Skeletal muscle tissue (tissue), 4 donors: Measurements from ENCODE around the gene AADAC. TPM values are rescaled to one million over a fixed set of nuclear protein-coding genes. Genes with fewer than 3 reads are reported as not detected.
"Not testable (repeated sequence)": the region's sequence is repeated elsewhere in the genome, so short reads cannot be mapped to it uniquely, and the experiment has no call there.

ENCODE experiments used
- H3K27ac ChIP-seq: one replicate; pipeline ENCODE4 v1.7.0; 2013; ENCODE audit warnings: mild to moderate bottlenecking, low read depth, low read length, inconsistent platforms
- H3K27me3 ChIP-seq, 3 donors: one replicate each; pipeline ENCODE4 v1.7.0; 2013; ENCODE audit warnings: low read length in 3 of 3; ENCODE audit not compliant: control insufficient read depth in 3 of 3, insufficient read depth in 3 of 3
- H3K36me3 ChIP-seq, 3 donors: one replicate each; pipeline ENCODE4 v1.7.0; 2013; ENCODE audit warnings: low read length in 3 of 3; ENCODE audit not compliant: control insufficient read depth in 3 of 3, insufficient read depth in 3 of 3
- H3K4me1 ChIP-seq, 3 donors: one replicate each; pipeline ENCODE4 v1.7.0; 2013; ENCODE audit warnings: low read length in 3 of 3, mild to moderate bottlenecking in 3 of 3; ENCODE audit not compliant: control insufficient read depth in 3 of 3, insufficient read depth in 3 of 3
- H3K4me3 ChIP-seq, 3 donors: one replicate each; pipeline ENCODE4 v1.7.0; 2013; ENCODE audit warnings: low read length in 3 of 3
- H3K9ac ChIP-seq, 3 donors: one replicate each; pipeline ENCODE4 v1.7.0; 2013; ENCODE audit warnings: low read length in 3 of 3, mild to moderate bottlenecking in 3 of 3, moderate library complexity in 2 of 3, low read depth in 1 of 3
- H3K9me3 ChIP-seq, 3 donors: one replicate each; pipeline ENCODE4 v1.7.0; 2013; ENCODE audit warnings: low read length in 3 of 3; ENCODE audit not compliant: control insufficient read depth in 3 of 3
- total RNA-seq: library from RNA; depleted of rRNA; stranded (reverse); fragments of >200 nt; gene quantifications from one replicate; pipeline ENCODE4 v1.2.3, GENCODE V29; 2014
- donor health status: Osteomylitis.

AADAC gene
- total RNA-seq, 1 donor from 2014 or later: 1.6 TPM

GRCh38 chr3:151866711-151867410 lies 52.9 kb downstream of the AADAC start:
- Histone ChIP-seq H3K27ac (no peak overlapping the region), H3K9ac (no peak overlapping the region), H3K27me3 (no peaks in the 10 kb centered on the region), H3K4me3 (no peak overlapping the region), H3K9me3 (no peaks in the 10 kb centered on the region), H3K4me1 (no peaks in the 10 kb centered on the region), H3K36me3 (no peaks in the 10 kb centered on the region)

DNA sequence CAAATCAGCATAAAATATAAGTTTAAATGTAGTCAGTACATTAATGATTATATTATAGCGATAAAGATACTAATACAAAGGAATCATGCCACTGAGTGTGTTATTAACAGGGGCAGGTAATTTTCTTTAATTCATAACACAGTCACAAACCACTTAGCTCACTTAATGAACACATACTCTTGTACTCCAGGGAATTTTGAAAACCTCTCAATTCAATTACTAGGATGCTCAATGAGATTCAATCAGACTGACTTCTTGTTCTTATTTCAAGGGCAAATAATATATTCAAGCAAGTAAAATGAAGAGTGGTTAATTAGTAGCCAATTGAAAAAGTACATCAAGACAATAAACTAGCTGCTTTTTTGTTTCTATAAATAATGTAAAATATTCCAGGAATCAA lies 53.8 kb downstream of the AADAC start:
- Histone ChIP-seq H3K27ac (no peak overlapping the region), H3K36me3 (no peaks in the 10 kb centered on the region), H3K9ac (no peak overlapping the region), H3K27me3 (no peaks in the 10 kb centered on the region), H3K9me3 (no peaks in the 10 kb centered on the region), H3K4me3 (no peak overlapping the region), H3K4me1 (no peaks in the 10 kb centered on the region)

GRCh38 chr3:151869181-151869580 lies 55.3 kb downstream of the AADAC start:
- Histone ChIP-seq H3K27me3 (no peaks in the 10 kb centered on the region), H3K9ac (no peak overlapping the region)

DNA sequence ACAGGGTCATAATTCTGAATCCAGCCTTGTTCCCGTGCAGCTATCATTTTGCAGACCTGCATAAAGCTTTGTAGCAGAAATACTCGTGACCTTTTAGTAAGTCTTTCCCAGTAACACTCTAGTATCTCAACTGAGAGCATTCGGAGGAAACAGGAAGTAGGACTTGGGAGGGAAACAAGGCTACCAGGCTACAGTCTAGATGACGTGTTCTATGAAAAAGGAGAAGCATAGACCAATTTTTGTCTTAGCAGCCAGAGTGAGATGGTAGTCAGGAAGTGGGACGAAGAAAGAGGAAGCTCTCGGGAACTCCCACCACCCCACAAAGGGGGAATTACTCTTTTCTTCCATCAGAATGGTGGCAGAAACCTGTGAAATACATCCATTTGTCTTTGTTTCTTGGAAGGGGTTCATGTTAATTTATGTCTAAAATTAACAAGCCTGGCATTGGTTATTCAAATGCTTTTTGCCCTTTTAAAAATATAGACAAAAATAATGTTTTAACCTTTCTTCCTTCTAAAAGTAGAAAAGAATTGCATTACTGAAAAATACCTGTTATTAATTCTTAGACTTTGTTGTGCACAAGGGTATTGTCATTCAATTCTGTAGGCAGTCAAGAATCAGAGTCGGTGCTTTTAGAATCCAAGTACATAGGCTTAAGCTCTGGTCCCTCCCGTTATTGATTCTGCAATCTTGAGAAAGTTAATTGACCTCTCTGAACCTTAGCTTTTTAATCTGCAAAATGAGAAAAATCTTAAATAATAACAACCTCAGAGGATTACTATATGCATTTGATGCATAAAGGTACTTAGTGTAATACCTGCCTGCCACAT lies 57.9 kb downstream of the AADAC start:
- H3K9me3 ChIP-seq: no peaks in the 10 kb centered on the region
- peak overlapping the region; percentile 43 for H3K27ac ChIP-seq
- H3K4me1 ChIP-seq: no peaks in the 10 kb centered on the region
- no peaks in the 10 kb centered on the region for H3K36me3 ChIP-seq
- H3K9ac ChIP-seq: no peak overlapping the region
- H3K27me3 ChIP-seq: no peaks in the 10 kb centered on the region
- no peak overlapping the region for H3K4me3 ChIP-seq

More at GRCh38 chr3:151869181-151869580, 55.3 kb downstream of the AADAC start:
- Histone ChIP-seq H3K4me1 (no peaks in the 10 kb centered on the region), H3K36me3 (no peaks in the 10 kb centered on the region), H3K9me3 (no peaks in the 10 kb centered on the region), H3K27ac (no peak overlapping the region), H3K4me3 (no peak overlapping the region)

GRCh38 chr3:151873398-151873797 lies 59.5 kb downstream of the AADAC start, which contains the start of gene SUCNR1:
SUCNR1 (plus strand) TSS chr3:151873643; CDS start chr3:151879893, 6,250 bp downstream.
- Histone ChIP-seq H3K27me3 (no peaks in the 10 kb centered on the region), H3K36me3 (no peaks in the 10 kb centered on the region), H3K9ac (no peak within 1 kb of the TSS), H3K4me1 (no peaks in the 10 kb centered on the region), H3K27ac (no peak within 1 kb of the TSS), H3K9me3 (no peaks in the 10 kb centered on the region), H3K4me3 (no peak within 1 kb of the TSS)

GRCh38 chr3:151874079-151874478 lies 60.2 kb downstream of the AADAC start:
- H3K27ac ChIP-seq, H3K4me1 ChIP-seq: not testable (repeated sequence)

DNA sequence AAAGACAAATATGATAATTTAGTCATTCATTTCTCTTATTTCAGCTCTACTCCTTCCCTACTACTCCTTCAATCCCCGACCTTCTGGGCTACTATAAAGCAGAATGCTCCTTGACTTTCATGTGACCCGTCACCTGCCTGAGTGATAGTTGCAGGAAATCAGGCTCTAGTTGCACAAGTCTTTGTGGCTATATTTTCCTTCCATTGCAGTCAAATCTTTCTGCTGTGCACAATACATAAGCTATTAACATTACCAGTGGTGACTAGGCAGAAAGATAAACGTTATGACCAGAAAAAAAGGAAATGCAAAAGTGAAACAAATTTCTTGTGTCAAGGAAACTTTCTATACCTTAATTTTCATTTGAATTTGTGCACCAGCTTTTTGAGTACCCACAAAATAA lies 61.8 kb downstream of the AADAC start:
- no peaks in the 10 kb centered on the region for H3K36me3 ChIP-seq
- H3K4me1 ChIP-seq: no peaks in the 10 kb centered on the region
- no peak overlapping the region for H3K4me3 ChIP-seq
- no peak overlapping the region for H3K9ac ChIP-seq
- H3K9me3 ChIP-seq: no peaks in the 10 kb centered on the region
- no peak overlapping the region for H3K27ac ChIP-seq
- H3K27me3 ChIP-seq: no peaks in the 10 kb centered on the region

More at GRCh38 chr3:151874079-151874478, 60.2 kb downstream of the AADAC start:
- H3K27me3 ChIP-seq, H3K9ac ChIP-seq, H3K9me3 ChIP-seq, H3K36me3 ChIP-seq, H3K4me3 ChIP-seq: not testable (repeated sequence)

DNA sequence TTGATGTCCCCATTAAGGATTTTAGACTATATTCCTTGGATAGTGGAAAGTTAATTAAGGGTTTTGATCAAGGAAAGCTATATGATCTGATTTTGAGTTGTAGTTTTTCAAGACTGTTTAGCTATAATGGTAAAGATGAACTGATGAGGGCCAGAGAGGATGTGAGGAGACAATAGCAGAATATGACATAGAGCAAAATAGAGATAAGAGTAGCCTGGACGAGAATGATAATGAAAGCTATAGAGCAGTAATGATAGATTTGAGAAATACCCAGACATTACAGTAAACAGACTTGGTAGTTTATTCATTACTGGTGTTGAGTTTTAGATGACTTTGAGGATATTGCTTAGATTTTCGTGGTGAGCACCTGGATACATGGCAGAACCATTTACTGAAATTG lies 63.4 kb downstream of the AADAC start:
- no peak overlapping the region for H3K9ac ChIP-seq
- H3K27me3 ChIP-seq: no peaks in the 10 kb centered on the region
- H3K9me3 ChIP-seq: no peaks in the 10 kb centered on the region
- H3K4me3 ChIP-seq: no peak overlapping the region
- no peaks in the 10 kb centered on the region for H3K36me3 ChIP-seq
- no peak overlapping the region for H3K27ac ChIP-seq
- no peaks in the 10 kb centered on the region for H3K4me1 ChIP-seq
